Neutrophil (primary cell): Measurements from ENCODE around the gene CELF4.

Experiments used
- H3K27ac ChIP-seq: fragments of 200-600 bp; sonication (generic); 2 replicates; pipeline ENCODE4 v1.5.1; 2016; ENCODE audit warnings: mild to moderate bottlenecking, moderate library complexity
- H3K27me3 ChIP-seq: fragments of 200-600 bp; sonication (generic); 2 replicates; pipeline ENCODE4 v1.6.0; 2016; ENCODE audit warnings: mild to moderate bottlenecking
- H3K36me3 ChIP-seq: fragments of 200-600 bp; sonication (generic); 2 replicates; pipeline ENCODE4 v1.5.1; 2017
- H3K4me1 ChIP-seq, 2 experiments: fragments of 200-600 bp in 1 of 2; sonication (generic) in 1 of 2; 1 replicate in 1 of 2; 2 replicates in 1 of 2; pipeline versions ENCODE4 v1.5.1 to v1.6.1; 2013 to 2016; ENCODE audit warnings: low read depth in 1 of 2, low read length in 1 of 2, mild to moderate bottlenecking in 1 of 2, moderate library complexity in 1 of 2; ENCODE audit not compliant: control insufficient read depth in 1 of 2, insufficient read depth in 1 of 2
- H3K4me3 ChIP-seq, 2 experiments: fragments of 200-600 bp in 1 of 2; sonication (generic) in 1 of 2; 1 replicate in 1 of 2; 2 replicates in 1 of 2; pipeline ENCODE4 v1.5.1; 2013 to 2016; ENCODE audit warnings: low read depth in 1 of 2, low read length in 1 of 2, mild to moderate bottlenecking in 1 of 2, moderate library complexity in 1 of 2
- H3K9me3 ChIP-seq: fragments of 200-600 bp; sonication (generic); 2 replicates; pipeline ENCODE4 v1.5.1; 2016
- CTCF ChIP-seq: fragments of 200-600 bp; sonication (generic); IDR thresholded peaks from 2 replicates; pipeline ENCODE4 v1.5.1; 2016; ENCODE audit warnings: antibody characterized with exemption

The CELF4 gene

GRCh38 chr18:37452682-37453385 is 112.8 kb downstream of the CELF4 start:
- no peak for TF ChIP-seq CTCF
- Histone ChIP-seq H3K27ac (no peak overlapping the region), H3K4me3 (no peak overlapping the region), H3K4me1 (no peaks in the 10 kb centered on the region), H3K27me3 (no peaks in the 10 kb centered on the region), H3K36me3 (no peaks in the 10 kb centered on the region), H3K9me3 (no peaks in the 10 kb centered on the region)

GRCh38 chr18:37452015-37452414 is 113.6 kb downstream of the CELF4 start:
- H3K27ac ChIP-seq = no peak overlapping the region
- no peaks in the 10 kb centered on the region for H3K4me1 ChIP-seq
- no peak overlapping the region for H3K4me3 ChIP-seq
- H3K36me3 ChIP-seq = no peaks in the 10 kb centered on the region
- TF ChIP-seq CTCF = no peak
- H3K9me3 ChIP-seq = no peaks in the 10 kb centered on the region
- H3K27me3 ChIP-seq = no peaks in the 10 kb centered on the region

GRCh38 chr18:37451239-37451825 is 114.3 kb downstream of the CELF4 start:
- no peaks in the 10 kb centered on the region for H3K36me3 ChIP-seq
- no peak overlapping the region for H3K4me3 ChIP-seq
- H3K27ac ChIP-seq = no peak overlapping the region
- no peaks in the 10 kb centered on the region for H3K9me3 ChIP-seq
- no peak for TF ChIP-seq CTCF
- H3K4me1 ChIP-seq = no peaks in the 10 kb centered on the region
- H3K27me3 ChIP-seq = no peaks in the 10 kb centered on the region

- Histone ChIP-seq H3K36me3 (no peaks in the 10 kb centered on the region), H3K9me3 (no peaks in the 10 kb centered on the region), H3K27me3 (no peaks in the 10 kb centered on the region), H3K4me1 (no peaks in the 10 kb centered on the region), H3K4me3 (no peak overlapping the region), H3K27ac (no peak overlapping the region)
- no peak for TF ChIP-seq CTCF
Observed at GRCh38 chr18:37450434-37451132, 115.0 kb downstream of the CELF4 start.

GRCh38 chr18:37449618-37450017 is 116.0 kb downstream of the CELF4 start:
- Histone ChIP-seq H3K27me3 (peaks cover 6% of the 10 kb centered on the region), H3K4me1 (no peaks in the 10 kb centered on the region)

More at GRCh38 chr18:37449618-37450017, 116.0 kb downstream of the CELF4 start:
- Histone ChIP-seq H3K27ac (no peak overlapping the region), H3K4me3 (no peak overlapping the region), H3K36me3 (no peaks in the 10 kb centered on the region), H3K9me3 (no peaks in the 10 kb centered on the region)
- TF ChIP-seq CTCF = no peak
